HuH-7.5 (cell line): ENCODE data around the gene DENND1A.
A peak's percentile ranks its signal among the peaks of the same experiment; 100 is the strongest.
"Not testable (repeated sequence)": the region's sequence is repeated elsewhere in the genome, so short reads cannot be mapped to it uniquely, and the experiment has no call there.

Source experiments
- DNase-seq: peaks from one replicate; pipeline ENCODE4 v3.0.0; 2011; ENCODE audit warnings: low spot score

Gene DENND1A, protein sequence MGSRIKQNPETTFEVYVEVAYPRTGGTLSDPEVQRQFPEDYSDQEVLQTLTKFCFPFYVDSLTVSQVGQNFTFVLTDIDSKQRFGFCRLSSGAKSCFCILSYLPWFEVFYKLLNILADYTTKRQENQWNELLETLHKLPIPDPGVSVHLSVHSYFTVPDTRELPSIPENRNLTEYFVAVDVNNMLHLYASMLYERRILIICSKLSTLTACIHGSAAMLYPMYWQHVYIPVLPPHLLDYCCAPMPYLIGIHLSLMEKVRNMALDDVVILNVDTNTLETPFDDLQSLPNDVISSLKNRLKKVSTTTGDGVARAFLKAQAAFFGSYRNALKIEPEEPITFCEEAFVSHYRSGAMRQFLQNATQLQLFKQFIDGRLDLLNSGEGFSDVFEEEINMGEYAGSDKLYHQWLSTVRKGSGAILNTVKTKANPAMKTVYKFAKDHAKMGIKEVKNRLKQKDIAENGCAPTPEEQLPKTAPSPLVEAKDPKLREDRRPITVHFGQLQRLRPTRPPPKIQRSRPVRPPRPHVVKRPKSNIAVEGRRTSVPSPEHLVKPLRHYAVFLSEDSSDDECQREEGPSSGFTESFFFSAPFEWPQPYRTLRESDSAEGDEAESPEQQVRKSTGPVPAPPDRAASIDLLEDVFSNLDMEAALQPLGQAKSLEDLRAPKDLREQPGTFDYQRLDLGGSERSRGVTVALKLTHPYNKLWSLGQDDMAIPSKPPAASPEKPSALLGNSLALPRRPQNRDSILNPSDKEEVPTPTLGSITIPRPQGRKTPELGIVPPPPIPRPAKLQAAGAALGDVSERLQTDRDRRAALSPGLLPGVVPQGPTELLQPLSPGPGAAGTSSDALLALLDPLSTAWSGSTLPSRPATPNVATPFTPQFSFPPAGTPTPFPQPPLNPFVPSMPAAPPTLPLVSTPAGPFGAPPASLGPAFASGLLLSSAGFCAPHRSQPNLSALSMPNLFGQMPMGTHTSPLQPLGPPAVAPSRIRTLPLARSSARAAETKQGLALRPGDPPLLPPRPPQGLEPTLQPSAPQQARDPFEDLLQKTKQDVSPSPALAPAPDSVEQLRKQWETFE

DNA sequence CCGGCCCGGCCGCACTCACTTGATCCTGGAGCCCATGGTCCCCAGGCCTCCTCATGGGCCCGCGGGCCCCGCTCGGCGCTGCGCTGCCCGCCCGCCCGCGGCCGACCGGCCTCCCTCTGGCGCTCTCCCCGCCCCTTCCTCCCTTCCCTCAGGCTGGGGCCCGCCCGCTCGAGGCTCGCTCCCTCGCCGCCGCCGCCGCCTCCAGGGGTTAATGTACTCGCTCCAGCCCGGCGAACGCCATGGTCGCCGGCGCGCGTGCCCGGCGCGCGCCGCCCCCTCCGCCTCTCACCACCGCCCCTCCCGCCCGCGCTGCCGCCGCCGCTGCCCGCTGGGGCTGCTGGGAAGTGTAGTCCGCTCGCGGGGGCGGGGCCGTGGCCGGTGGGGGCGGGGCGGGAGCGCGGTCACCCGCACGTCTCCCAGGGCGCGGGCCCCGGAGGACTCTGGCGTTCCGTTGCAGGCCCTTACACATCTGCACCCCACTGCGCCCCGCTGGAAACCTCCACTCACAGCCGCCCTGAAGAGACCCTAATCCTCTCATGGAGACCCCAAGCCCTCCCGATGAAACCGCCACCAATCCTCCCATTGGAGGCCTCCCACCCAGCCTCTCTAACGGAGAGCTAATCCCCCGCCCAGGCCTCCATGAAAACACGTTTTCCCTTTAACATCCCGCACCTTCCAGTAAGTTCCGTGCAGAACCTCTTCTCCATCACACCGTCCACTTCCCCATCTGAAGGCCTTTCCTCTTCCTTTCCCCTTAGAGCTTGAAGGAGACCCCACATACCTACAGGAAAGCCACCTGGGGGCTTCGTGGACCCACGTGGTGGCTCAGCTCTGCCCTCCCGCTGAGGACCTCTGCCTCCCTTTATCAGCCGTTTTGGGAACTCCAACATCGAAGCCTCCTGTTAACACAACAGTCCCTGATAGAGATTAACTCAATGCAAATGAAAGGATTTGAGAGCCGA lies at the start of gene DENND1A:
DENND1A (minus strand) TSS at position 257 of the 962 bp plus-strand sequence; CDS start at position 36, 221 bp downstream.
- peak; percentile 94 for DNase-seq

DNA sequence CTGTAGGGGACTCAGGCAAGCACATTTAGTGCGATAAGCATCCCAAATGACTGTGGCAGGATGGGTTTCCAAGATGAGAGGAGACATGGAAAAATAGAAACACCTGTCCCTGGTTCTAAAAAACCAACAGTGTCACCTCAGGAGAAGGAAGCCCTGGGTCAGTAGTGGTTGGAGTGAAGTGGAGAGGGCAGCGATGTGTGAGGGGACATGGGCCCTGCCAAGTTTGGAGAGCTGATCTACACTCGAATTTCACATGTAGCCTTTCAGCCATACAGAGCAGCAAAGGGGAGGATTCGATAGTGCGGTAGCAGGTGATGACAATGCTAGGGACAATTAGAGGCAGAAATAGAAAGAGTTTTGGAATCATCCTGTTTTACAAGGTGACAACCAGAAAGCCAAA lies 49.1 kb upstream of the DENND1A start:
- no peak for DNase-seq

DNA sequence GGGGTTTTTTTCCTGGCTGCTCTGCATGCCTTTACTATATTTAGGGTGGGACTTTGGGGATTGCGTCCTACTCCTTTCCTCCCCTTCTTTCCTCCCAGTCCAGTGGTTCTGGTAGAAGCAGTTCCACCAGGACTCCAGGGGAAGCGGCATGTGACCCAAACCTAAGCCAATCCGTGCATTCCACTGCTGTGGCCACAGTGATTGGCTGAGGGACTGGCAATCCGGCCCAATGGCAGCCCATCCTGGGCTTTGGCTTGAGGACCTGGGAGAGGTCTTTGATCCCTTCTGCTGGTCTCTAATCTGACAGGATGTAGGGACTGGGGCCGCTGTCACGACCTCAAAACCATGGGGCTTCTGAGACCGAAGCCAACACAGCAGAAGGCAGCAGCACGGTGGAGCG lies 46.7 kb upstream of the DENND1A start:
- not testable (repeated sequence) for DNase-seq

DNA sequence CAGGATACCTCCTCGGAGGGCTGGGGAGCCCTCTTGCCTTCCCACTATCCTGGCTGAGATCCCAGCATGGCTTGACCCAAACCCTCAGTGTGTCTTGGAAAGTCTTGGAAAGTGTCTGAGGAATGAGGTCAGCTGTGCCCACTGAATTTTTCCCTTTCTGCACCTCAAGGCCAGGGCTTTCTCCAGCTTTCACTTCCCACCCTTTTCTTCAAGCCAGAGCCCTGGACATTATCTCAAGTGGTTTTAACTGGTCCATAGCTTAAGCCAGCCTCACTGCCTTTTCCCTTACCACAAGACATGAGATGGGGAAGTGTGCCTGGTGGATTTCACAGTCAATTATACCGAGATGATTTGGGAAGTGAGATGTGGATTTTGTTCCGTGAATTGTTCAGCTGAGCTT lies 45.9 kb upstream of the DENND1A start:
- no peak for DNase-seq

DNA sequence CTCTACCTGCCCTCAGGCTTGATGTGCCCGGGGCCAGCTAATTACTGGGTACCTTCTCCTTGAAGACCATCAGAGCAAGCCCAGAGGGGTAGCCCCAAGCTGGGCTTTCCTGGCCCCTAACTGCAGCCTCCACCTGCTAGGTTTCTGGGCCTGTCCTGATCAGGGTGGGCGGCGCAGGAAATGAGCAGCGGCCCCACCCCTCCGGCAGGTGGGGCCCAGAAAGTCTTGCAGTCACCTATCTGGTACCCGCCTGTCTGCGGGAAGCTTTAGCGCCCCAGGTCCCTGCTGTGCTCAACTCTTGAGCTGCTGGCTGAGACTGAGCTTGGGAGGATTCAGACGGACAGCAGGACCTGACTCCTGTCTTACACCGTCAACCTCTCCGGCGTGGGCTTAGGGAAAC lies 44.5 kb upstream of the DENND1A start:
- DNase-seq, result no peak

DNA sequence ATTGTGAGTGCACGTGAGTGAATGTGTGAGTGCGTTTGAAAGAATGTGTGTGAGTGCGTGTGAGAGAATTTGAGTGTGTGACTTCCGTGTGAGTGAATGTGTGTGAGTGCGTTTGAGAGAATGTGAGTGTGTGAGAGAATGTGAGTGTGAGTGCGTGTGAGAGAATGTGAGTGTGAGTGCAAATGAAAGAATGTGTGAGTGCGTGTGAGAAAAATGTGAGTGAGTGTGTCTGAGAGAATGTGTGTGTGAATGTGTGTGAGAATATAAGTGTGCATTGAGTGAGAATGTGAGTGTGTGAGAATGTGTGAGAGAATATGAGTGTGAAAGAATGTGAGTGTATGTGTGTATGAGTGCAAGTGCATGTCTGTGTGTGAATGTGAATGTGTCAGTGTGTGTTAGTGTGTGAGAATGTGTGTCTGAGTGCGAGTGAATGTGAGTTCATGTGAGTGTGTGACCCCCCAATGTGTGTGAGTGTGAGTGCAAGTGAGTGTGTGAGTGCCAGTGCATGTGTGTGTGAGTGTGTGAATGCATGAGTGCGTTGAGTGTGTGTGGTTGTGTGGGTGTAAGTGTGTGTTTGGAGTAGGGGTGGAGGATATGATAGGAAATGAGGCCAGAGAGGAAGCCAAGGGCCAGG lies 43.8 kb upstream of the DENND1A start:
- DNase-seq, result no peak

DNA sequence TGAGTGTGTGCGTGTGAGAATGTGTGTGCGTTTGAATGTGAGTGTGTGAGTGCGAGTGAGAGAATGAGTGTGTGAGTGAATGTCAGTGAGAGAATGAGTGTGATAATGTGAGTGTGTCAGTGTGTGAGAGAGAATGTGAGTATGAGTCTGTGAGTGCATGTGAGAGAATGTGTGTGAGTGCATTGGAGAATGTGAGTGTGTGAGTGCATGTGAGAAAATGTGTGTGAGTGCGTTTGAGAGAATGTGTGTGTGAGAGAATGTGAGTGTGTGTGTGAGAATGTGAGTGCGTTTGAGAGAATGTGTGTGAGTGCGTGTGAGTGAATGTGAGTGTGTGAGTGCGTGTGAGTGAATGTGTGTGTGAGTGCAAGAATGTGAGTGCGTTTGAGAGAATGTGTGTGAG lies 42.7 kb upstream of the DENND1A start:
- DNase-seq, result no peak

DNA sequence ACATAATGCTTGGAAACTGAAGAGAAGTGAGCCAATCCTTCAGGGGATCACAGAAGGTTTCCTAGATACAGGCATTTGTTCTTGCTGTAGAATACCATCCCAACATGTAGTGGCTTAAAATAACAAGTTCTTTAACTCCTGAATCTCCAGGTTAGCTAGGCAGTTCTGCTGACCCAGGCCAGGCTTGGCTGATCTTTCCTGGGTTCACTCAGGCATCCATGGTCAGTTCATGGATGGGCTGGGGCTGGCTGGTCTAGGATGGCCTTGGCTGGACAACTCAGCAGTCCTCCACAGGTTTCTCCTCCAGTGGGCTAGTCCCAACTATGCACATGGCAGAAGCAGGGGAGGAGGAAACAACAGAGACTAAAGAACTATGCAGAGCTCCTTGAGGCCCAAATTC lies 37.4 kb upstream of the DENND1A start:
- no peak for DNase-seq

DNA sequence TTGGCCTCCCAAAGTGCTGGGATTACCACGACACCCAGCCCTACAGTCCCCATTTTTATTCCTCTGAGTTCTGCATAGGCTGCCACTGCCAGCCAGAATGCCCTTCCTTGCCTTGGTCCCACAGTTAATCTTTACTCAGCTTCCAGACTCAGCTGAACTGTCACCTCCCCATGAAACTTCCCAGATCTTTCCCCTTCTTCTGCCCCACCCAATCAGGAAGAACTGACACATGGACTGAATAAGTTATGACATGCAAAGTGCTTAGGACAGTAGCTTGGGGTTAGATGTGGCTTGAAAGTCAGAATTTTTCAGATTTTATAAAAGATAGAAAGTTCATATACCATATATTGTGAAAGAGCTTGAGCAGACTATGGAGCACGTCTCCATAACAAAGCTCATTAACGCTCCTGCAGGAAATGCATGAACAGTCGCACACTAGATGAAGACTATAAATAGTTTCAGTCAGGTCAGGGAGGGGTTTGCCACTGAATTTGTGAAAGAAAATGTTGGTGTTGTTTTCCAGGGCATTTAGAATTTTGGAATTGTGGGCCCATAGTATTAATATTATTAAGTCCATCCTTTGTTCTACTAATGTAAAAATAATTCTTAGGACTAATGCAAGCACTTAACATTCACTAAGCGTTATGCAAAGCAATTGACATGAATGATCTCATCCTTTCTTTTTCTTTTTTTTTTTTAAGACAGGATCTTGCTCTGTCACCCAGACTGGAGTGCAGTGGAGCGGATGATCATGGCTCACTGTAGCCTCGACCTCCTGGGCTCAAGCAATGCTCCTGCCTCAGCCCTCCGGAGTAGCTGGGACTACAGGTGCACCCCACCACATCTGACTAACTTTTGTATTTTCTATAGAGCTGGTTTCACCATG lies 36.1 kb upstream of the DENND1A start:
- DNase-seq, result no peak

DNA sequence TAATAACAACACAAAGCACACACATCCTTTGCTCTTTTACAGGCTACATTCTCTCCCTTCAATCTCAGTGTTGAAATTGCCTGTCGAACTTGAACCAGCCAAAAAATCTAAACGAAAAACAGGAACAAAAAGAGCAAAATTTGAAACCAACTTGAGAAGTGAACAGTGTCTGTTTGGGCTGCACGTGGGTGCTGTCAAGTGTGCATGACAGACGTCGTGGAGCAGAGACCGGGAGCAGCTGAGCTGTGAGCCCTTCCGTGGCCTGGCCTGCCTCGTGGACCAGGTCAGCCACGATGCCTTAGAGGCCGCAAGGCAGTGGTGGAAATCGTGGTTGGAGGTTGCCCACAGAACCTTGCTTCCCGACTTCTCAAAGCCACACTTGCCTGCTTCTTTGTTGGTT lies 34.8 kb upstream of the DENND1A start:
- DNase-seq, result no peak

DNA sequence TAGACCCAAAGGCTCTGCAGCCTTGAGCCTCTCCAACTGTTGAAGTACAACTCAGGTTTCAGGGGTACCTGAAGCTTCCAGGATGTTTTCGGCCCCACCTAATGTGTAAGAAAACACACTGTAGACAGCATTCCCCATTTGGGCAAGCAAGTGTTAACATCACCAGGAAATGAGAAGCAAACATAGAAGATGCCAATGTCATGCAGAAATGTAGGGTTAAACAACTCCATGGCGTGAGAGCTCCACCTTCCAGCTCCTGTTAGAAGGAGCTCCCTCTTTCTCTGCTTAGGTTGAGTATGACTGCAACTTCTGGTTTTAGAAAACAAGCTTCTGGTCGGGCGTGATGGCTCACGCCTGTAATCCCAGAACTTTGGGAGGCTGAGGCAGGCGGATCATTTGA lies 31.0 kb upstream of the DENND1A start:
- DNase-seq, result no peak

DNA sequence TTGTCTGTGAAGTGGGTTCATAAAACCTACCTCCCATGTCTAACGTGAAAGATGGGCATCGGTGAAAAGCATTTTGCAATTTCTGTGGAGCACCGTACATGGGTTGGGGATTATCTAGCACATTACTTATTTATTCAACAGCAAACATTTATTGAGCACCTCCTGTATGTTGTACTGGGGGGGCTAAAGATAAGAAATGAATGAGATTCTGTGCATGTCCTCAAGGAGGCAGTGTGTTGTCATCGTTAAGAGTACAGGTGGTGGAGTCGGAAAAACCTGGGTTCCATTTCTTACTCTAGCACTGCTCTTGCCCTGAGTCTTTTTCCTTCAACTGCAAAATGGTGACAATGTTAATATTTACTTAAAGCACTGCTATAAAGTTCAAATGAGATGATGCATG lies 30.4 kb upstream of the DENND1A start:
- DNase-seq, result no peak

DNA sequence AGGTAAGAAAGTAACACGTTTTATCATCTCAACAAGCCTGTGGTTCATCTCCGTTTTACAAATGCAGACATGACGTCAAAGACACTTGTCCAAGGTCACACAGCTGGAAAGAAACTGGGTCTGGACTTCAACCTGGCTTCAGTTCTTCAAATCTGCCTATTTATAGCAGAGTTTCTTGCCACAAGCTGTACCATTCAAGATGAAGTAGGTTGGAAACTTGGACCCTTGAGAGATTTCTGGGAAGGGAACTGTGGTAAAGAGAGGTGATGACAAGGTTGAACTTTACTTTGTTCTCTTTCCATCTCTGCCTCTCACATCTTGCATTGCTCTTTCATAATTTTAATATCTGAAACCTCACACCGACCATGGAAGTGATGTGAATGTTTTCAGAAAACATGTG lies 29.9 kb upstream of the DENND1A start:
- DNase-seq, result no peak

DNA sequence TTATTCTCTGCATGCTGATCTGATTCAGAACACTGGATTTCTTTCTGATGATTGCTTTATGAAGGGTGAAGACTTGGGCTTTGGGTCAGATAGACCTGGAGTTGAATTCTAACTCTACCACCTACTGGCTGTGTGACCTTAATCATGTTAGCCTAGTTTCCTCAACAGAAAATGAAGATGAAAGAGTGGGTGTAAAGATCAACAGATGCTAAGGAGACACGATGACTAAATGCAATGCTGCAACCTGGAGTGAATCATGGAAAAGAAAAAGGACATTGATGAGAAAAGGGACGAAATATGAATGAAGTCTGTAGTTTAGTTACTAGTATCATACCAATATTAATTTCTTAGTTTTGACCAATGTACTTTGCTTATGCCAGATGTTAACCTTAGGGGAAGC lies 27.8 kb upstream of the DENND1A start:
- no peak for DNase-seq

DNA sequence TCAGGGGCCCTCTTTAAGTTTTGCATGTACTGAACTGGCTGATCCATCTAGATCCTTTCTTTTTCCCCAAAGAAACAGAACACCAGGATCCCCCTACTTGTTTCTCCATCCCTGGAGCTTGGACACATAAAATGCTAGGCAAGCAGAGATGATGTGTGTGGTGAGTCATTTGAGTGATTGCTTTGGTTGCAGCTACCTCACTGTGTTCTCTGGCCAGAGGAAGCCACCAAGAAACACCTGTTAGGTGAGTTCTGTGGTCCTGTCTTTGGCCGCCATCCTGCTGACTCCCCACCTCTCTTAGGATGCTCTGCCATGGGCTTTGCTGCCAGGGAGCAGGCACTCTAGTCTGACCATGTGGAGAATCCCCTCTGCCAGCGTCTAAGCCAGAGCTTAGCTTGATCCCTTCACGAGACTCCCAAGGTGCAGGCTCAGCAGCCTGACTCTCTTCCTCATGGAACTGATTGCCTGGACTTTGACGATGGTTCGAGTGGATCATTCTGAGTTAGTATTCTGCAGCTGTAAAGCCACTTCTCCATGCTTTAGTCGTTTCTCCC lies 27.3 kb upstream of the DENND1A start:
- DNase-seq, result no peak

DNA sequence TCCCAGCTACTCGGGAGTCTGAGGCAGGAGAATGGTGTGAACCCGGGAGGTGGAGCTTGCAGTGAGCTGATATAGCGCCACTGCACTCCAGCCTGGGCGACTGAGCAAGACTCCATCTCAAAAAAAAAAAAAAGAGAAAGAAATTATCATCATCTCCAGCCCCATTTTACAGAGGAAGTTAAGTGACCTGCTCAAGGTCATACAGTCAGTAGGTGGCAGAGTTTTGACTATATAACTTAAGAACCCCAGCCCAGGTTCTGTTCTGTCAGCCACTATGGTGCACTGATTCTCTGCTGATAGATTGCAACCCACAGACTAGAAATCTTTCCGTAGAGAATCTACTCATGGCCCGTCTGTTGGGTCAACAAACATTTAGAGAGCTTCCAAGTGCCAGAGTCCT lies 25.7 kb upstream of the DENND1A start:
- no peak for DNase-seq

DNA sequence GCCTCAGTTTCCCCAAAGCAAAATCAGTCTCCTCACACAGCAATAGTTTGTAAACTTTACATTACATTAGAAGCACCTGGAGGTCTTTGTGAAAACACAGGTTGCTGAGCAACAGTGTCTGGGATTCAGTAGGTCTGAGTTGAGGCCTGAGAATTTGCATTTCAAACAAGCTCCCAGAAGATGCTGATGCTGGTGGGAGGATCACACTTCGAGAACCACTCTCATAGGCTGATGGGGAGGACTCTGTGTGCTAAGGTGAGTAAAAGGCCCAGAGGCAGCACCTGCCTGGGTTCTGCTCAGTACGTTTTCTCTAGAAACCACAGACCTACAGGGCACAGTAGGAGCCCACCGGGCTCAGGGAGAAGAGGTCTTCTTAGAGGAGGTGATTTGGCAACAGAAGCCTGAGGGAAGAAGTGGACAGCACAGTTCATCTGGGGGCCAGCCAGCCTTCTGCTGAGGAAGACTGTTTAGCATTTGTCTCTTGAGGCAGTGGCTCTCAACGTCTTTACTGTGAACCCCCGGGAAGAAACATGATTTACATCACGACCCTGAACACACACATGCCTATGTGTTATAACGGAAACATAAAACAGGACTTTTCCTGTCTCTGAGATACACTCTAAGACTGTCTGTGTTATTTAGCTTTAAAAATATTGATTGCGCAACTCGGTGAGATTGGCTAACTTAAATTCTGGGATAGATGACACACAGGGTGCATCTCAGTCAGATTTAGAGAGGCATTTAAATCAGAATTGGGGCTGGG lies 24.8 kb upstream of the DENND1A start:
- no peak for DNase-seq

DNA sequence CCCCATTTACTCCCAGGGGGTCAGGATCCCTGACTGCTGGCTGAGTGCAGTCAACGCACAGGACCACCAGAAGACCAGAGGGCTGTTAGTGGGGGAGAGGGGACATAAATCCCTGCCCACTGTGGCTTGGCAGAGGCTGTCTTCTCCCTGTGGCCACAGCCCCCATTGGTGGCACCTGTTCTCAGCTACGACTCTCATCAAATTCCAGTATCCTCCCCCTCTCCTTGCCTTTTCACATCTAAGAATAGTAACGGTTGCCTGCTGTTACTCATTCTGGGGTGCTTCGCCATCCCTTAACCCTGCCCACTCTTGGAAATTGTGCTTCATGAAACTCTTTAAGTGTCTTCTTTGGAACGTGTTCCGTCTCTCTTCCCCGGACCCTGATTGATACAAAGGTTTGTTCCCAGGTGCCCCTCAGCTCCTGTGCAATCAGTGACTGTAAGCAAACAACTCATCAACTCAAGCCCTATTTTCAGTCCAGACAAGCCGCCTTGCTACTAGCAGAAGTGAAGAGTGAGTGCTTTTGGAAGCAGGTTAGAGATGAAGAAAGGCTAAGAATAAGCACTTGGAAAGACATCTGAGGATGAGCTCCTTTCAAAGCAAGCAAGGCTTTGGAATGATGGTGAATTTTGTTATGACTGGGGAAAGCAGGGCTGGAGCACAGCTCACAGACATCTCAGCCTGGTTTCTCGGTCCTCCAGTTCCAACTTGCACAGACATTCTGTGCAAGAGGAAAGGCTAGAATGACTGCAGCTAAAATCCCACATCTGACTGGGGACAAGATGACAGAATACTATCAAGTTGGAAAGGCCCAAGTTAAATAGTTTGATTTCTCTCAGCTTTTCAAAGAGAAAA lies 22.9 kb upstream of the DENND1A start:
- no peak for DNase-seq
